Trophoblast cell (in vitro differentiated cells and primary cell): Measurements from ENCODE around the gene CCDC192.
"Not testable (repeated sequence)": the region's sequence is repeated elsewhere in the genome, so short reads cannot be mapped to it uniquely, and the experiment has no call there.

ENCODE experiments used
- DNase-seq, 2 donors: peaks; one replicate each; pipeline ENCODE4 v3.0.0-alpha.2; 2016
- H2AFZ ChIP-seq: 2 replicates; pipeline ENCODE4 v1.6.1; 2013; ENCODE audit warnings: low read length, moderate library complexity, mild to moderate bottlenecking; ENCODE audit not compliant: insufficient read depth, poor library complexity
- H2AK5ac ChIP-seq: 2 replicates; pipeline ENCODE4 v1.6.1; 2013; ENCODE audit warnings: mild to moderate bottlenecking, low read length
- H2BK120ac ChIP-seq: 2 replicates; pipeline ENCODE4 v1.6.1; 2013; ENCODE audit warnings: low read length, mild to moderate bottlenecking, moderate library complexity; ENCODE audit not compliant: insufficient read depth, poor library complexity
- H2BK12ac ChIP-seq: 2 replicates; pipeline ENCODE4 v1.6.1; 2013; ENCODE audit warnings: mild to moderate bottlenecking, low read length, moderate library complexity
- H2BK5ac ChIP-seq: 2 replicates; pipeline ENCODE4 v1.6.1; 2013; ENCODE audit warnings: low read length, low read depth, moderate library complexity, mild to moderate bottlenecking; ENCODE audit not compliant: poor library complexity
- H3K14ac ChIP-seq: 2 replicates; pipeline ENCODE4 v1.6.1; 2013; ENCODE audit warnings: mild to moderate bottlenecking, low read length
- H3K18ac ChIP-seq: 2 replicates; pipeline ENCODE4 v1.6.1; 2013; ENCODE audit warnings: mild to moderate bottlenecking, low read length
- H3K23ac ChIP-seq: 2 replicates; pipeline ENCODE4 v1.6.1; 2013; ENCODE audit warnings: low read length
- H3K27ac ChIP-seq: 2 replicates; pipeline ENCODE4 v1.5.1; 2013; ENCODE audit warnings: low read depth, mild to moderate bottlenecking, inconsistent platforms, low read length, moderate library complexity
- H3K27me3 ChIP-seq: 2 replicates; pipeline ENCODE4 v1.6.1; 2013; ENCODE audit warnings: inconsistent platforms, mild to moderate bottlenecking, low read length, moderate library complexity; ENCODE audit not compliant: insufficient read depth
- H3K36me3 ChIP-seq, 2 experiments: 1 replicate in 1 of 2; 2 replicates in 1 of 2; pipeline ENCODE4 v1.6.1; 2013; ENCODE audit warnings: low read length in 2 of 2, mild to moderate bottlenecking in 2 of 2, moderate library complexity in 1 of 2; ENCODE audit not compliant: insufficient read depth in 2 of 2, control insufficient read depth in 1 of 2
- H3K4ac ChIP-seq: 2 replicates; pipeline ENCODE4 v1.6.1; 2013; ENCODE audit warnings: low read depth, mild to moderate bottlenecking, low read length, moderate library complexity
- H3K4me1 ChIP-seq, 2 experiments: 1 replicate in 1 of 2; 2 replicates in 1 of 2; pipeline ENCODE4 v1.6.1; 2013; ENCODE audit warnings: low read length in 2 of 2, mild to moderate bottlenecking in 2 of 2, moderate library complexity in 1 of 2; ENCODE audit not compliant: insufficient read depth in 2 of 2, control insufficient read depth in 1 of 2
- H3K4me2 ChIP-seq: 2 replicates; pipeline ENCODE4 v1.6.1; 2013; ENCODE audit warnings: inconsistent platforms, mild to moderate bottlenecking, low read length, moderate library complexity
- H3K4me3 ChIP-seq: 2 replicates; pipeline ENCODE4 v1.5.1; 2013; ENCODE audit warnings: mild to moderate bottlenecking, low read depth, low read length, inconsistent platforms
- H3K79me1 ChIP-seq: one replicate; pipeline ENCODE4 v1.6.1; 2013; ENCODE audit warnings: low read length
- H3K79me2 ChIP-seq: 2 replicates; pipeline ENCODE4 v1.6.1; 2013; ENCODE audit warnings: low read length, mild to moderate bottlenecking; ENCODE audit not compliant: control insufficient read depth, insufficient read depth, poor library complexity
- H3K9ac ChIP-seq: 2 replicates; pipeline ENCODE4 v1.6.1; 2013; ENCODE audit warnings: mild to moderate bottlenecking, low read length
- H3K9me3 ChIP-seq: 2 replicates; pipeline ENCODE4 v1.6.1; 2013; ENCODE audit warnings: low read depth, mild to moderate bottlenecking, control low read depth, inconsistent platforms, low read length; ENCODE audit not compliant: insufficient read depth
- H4K12ac ChIP-seq: 2 replicates; pipeline ENCODE4 v1.6.1; 2013; ENCODE audit warnings: low read depth, mild to moderate bottlenecking, low read length, moderate library complexity
- H4K8ac ChIP-seq: 2 replicates; pipeline ENCODE4 v1.6.1; 2013; ENCODE audit warnings: low read depth, mild to moderate bottlenecking, low read length, moderate library complexity
- H4K91ac ChIP-seq: one replicate; pipeline ENCODE4 v1.6.1; 2013; ENCODE audit warnings: low read depth, mild to moderate bottlenecking, low read length, moderate library complexity
- WGBS: extraction: QIAGEN DNeasy Blood & Tissue Kit; methylation state at CpG from one replicate; pipeline ENCODE4 v1.1.7; 2013; ENCODE audit warnings: missing lambda C conversion rate; ENCODE audit not compliant: insufficient read length, insufficient coverage; ENCODE audit errors: extremely low coverage; 5-methylcytosine and 5-hydroxymethylcytosine counted together

The CCDC192 gene

GRCh38 chr5:127776477-127776876, 73.3 kb downstream of the CCDC192 start:
- Histone ChIP-seq H3K9ac (no peak overlapping the region), H4K8ac (no peak overlapping the region), H3K4me2 (no peak overlapping the region), H4K91ac (no peak overlapping the region), H3K14ac (no peak overlapping the region), H2BK120ac (no peak overlapping the region), H3K4me1 (peaks cover 0 to 1% of the 10 kb centered on the region in 2 experiments), H2AFZ (no peak overlapping the region), H3K4me3 (no peak overlapping the region), H3K79me1 (no peaks in the 10 kb centered on the region), H2BK5ac (no peak overlapping the region), H3K9me3 (peaks cover 6% of the 10 kb centered on the region), H4K12ac (no peak overlapping the region), H3K4ac (no peak overlapping the region), H3K27ac (no peak overlapping the region), H2AK5ac (no peak overlapping the region), H3K23ac (no peak overlapping the region), H3K79me2 (no peaks in the 10 kb centered on the region), H3K18ac (no peak overlapping the region), H3K36me3 (no peaks in the 10 kb centered on the region), H2BK12ac (no peak overlapping the region), H3K27me3 (no peaks in the 10 kb centered on the region)
- no peak for DNase-seq
- WGBS: no CpG with 5 or more reads among the region's 4 CpGs

- Histone ChIP-seq H3K9me3 (peaks cover 6% of the 10 kb centered on the region), H2BK5ac (no peak overlapping the region), H2BK12ac (no peak overlapping the region), H3K4me1 (peaks cover 0 to 1% of the 10 kb centered on the region in 2 experiments), H3K79me2 (no peaks in the 10 kb centered on the region), H4K8ac (no peak overlapping the region), H2AK5ac (no peak overlapping the region), H3K18ac (no peak overlapping the region), H4K12ac (no peak overlapping the region), H2BK120ac (no peak overlapping the region), H3K36me3 (no peaks in the 10 kb centered on the region), H3K14ac (no peak overlapping the region), H3K4me3 (no peak overlapping the region), H3K27ac (no peak overlapping the region), H2AFZ (no peak overlapping the region), H3K4ac (no peak overlapping the region), H3K79me1 (no peaks in the 10 kb centered on the region), H3K9ac (no peak overlapping the region), H3K4me2 (no peak overlapping the region), H3K23ac (no peak overlapping the region), H3K27me3 (no peaks in the 10 kb centered on the region), H4K91ac (no peak overlapping the region)
- DNase-seq: no peak
These were observed 74.8 kb downstream of the CCDC192 start for GRCh38 chr5:127777957-127778356.

GRCh38 chr5:127782450-127782849, 79.3 kb downstream of the CCDC192 start:
- H2AK5ac ChIP-seq, H3K36me3 ChIP-seq, H3K4ac ChIP-seq, H3K23ac ChIP-seq, H3K27me3 ChIP-seq, H3K79me1 ChIP-seq, H2BK12ac ChIP-seq, H2AFZ ChIP-seq, H3K4me2 ChIP-seq, H4K12ac ChIP-seq, H3K27ac ChIP-seq, H4K91ac ChIP-seq, H3K79me2 ChIP-seq, H3K4me3 ChIP-seq, H3K14ac ChIP-seq, H3K18ac ChIP-seq, H3K4me1 ChIP-seq, H3K9ac ChIP-seq, H2BK120ac ChIP-seq, DNase-seq, H3K9me3 ChIP-seq, H2BK5ac ChIP-seq, H4K8ac ChIP-seq: not testable (repeated sequence)
- WGBS: no CpG with 5 or more reads among the region's 2 CpGs

- H2BK5ac ChIP-seq: no peak overlapping the region
- H3K27me3 ChIP-seq: no peaks in the 10 kb centered on the region
- no peak overlapping the region for H2AK5ac ChIP-seq
- no peaks in the 10 kb centered on the region for H3K79me1 ChIP-seq
- H2BK12ac ChIP-seq: no peak overlapping the region
- H3K23ac ChIP-seq: no peak overlapping the region
- WGBS: no CpG with 5 or more reads among the region's 6 CpGs
- no peaks in the 10 kb centered on the region for H3K9me3 ChIP-seq
- H3K9ac ChIP-seq: no peak overlapping the region
- H4K8ac ChIP-seq: no peak overlapping the region
- no peak overlapping the region for H3K27ac ChIP-seq
- H3K18ac ChIP-seq: no peak overlapping the region
- no peak overlapping the region for H3K4me3 ChIP-seq
- no peak overlapping the region for H3K4ac ChIP-seq
- no peak overlapping the region for H4K12ac ChIP-seq
- H3K4me1 ChIP-seq: no peaks in the 10 kb centered on the region
- no peak overlapping the region for H3K4me2 ChIP-seq
- no peak overlapping the region for H2BK120ac ChIP-seq
- no peak for DNase-seq
- H3K36me3 ChIP-seq: no peaks in the 10 kb centered on the region
- no peak overlapping the region for H2AFZ ChIP-seq
- H3K79me2 ChIP-seq: no peaks in the 10 kb centered on the region
- no peak overlapping the region for H4K91ac ChIP-seq
- no peak overlapping the region for H3K14ac ChIP-seq
These were observed 82.1 kb downstream of the CCDC192 start for GRCh38 chr5:127785098-127785927.
